GM21825 (cell line): Measurements from ENCODE around the gene ZNF484.
A peak's percentile ranks its signal among the peaks of the same experiment; 100 is the strongest.
"Not testable (repeated sequence)": the region's sequence is repeated elsewhere in the genome, so short reads cannot be mapped to it uniquely, and the experiment has no call there.

Source experiments
- ATAC-seq: cut with Tn5 transposase; IDR thresholded peaks from one replicate; pipeline ENCODE4 v1.9.1; 2021; ENCODE audit warnings: mild to moderate bottlenecking, moderate library complexity; ENCODE audit not compliant: unreplicated experiment

ZNF484 gene

GRCh38 chr9:92877531-92878430, at the start of gene ZNF484:
TSS of gene ZNF484 (minus strand) at chr9:92878038. CDS start at chr9:92875029, 3,009 bp downstream.
- peak; percentile 99 for ATAC-seq

DNA sequence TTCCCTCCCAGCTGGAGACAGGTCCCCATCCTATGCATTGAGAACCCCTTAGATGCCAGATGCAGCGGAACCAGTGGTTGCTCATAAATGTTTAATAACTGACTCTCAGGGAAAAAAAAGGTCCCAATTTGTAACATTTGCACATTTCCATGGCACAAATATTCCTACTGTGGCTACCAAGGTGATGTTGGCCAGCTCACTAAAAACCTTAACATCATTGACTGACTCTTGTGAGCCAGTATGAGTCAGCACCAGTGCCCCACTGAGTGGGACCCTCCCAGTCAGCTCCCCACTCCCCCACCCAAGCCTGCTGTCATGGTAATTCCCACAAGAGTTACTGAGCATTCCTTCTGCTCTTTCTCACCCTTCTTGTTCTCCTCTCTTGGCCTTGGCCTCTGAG, 42.6 kb upstream of the ZNF484 start:
- ATAC-seq: no peak

DNA sequence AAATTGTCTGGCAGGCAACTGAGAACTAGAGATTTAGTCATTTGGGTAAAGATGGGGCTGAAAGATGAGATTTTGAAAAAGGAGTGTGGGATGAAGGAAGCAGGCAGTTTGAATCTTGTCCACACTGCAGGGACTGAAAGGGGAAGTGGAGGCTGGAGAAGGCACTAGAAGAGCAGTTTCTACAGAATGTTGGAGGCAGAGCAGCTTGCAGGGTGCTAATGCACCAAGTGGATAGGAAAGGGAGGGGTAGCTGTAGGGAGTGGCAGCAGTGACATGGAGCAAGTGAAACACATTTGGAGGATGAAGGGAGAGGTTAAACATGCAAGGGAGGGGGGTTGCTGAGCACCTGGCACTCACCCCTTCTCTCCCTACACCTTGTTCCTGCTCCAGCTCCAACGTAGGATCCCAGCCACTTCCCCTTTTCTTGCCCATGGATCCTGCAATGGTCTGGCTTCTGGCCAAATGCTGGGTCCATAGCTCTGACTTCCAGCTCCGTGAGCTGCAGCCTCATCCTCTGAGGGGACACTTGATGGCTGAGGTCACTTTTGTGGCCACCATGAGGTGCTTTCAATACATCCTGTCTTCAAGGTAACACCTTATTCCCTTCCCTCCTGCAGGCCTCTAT, 39.5 kb upstream of the ZNF484 start:
- ATAC-seq: no peak

GRCh38 chr9:92911511-92912475, 34.0 kb upstream of the ZNF484 start:
- ATAC-seq: no peak

GRCh38 chr9:92905137-92905536, 27.3 kb upstream of the ZNF484 start:
- ATAC-seq: not testable (repeated sequence)

DNA sequence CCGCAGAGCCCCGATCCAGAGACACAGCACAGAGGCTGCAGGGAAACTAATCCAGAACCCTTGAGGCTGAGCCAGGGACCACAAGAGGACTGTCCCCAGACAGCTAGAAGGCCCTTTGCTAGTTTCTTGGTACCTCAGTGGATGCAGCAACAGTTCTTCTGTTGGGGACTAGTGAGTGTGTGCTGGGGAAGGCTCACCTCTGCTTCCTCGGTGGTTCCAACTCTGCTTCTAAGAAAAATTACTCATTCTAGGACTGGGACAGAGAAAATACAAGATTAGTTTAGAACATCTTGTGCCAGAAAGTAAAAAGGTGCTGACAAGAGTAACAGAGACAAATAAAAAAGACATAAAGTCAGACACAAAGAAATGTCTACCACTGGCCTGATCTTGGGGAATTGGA, 19.5 kb upstream of the ZNF484 start:
- no peak for ATAC-seq

DNA sequence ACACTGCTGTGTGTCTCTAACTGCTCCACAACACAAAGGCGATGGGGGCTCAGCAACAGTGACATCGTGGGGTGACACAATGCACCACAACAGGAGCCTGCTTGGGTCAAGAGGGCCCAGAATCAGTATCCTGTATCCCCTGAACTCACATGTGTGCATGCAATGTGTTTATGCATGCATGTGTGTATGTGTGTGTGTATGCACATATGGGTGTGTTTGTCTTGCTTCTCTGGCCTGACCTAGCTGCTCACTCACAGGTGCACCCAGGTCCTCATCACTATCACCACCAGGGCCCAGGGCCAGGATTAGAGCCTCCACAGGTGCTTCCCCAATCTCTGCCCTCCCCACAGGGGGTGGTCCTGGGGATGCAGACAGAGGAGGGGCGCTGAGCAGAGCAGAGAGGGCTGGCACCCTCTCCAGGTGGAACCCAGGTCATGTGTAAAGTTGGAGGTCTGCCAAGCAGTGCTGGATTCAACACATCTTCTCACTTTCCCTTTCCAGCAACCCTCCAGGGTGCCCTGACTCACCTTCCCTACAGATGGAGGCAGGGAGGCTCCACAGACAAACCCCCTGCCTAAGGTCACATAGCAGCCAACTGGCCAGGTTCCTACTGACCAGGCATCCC, 18.1 kb upstream of the ZNF484 start:
- ATAC-seq: no peak

GRCh38 chr9:92894711-92895362, 17.0 kb upstream of the ZNF484 start:
- ATAC-seq: no peak

DNA sequence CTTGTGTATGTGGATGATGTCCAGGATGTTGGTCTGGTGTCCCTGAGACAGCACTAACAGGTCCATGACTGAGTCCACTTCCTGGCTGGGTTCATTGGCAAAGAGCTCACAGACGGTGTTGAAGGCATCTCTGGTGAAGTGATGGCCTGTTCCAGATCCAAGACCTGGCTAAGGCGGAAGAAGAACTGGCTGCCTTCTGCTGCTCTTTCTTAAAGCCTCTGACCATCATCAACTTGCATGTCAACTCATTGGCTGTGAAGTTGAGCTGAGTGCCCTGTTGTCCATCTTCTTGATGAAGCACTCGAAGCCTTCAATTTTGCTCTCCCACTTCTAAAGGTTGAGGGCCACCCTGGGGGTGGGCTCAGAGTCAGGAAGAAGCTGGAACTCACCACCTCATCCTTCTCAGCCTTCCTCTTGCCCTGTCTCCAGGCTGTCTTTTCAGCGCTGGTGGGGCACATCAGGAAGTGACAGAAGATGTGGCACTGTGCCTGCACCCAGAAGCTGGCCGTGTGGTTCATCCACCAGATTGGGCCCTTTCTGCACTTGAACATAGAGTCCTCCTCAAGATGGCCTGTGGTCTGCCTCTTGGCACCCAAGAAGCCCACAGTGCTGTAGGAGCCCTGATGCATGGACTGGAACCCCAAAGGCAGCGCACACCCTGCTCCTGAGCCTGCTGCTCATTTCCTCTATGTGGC, 16.2 kb upstream of the ZNF484 start:
- ATAC-seq: not testable (repeated sequence)

DNA sequence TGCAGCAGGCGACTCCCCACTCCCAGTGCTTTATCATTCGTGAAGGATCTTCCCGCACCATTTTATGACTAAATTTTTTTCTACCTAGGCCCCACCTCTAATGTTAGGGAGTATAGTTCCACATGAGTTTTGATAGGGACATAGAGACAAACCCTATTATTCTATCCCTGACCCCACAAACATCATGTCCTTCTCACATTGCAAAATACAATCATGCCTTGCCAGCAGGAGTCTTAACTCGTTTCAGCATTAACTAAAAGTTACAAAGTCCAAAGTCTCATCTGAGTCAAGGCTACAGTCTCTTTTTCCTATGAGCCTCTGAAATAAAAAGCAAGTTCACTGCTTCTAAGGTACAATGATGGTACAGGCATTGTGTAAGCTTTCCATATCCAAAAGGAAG, 14.4 kb upstream of the ZNF484 start:
- ATAC-seq: not testable (repeated sequence)

- ATAC-seq: no peak
Observed at GRCh38 chr9:92890761-92891160, 12.9 kb upstream of the ZNF484 start.

DNA sequence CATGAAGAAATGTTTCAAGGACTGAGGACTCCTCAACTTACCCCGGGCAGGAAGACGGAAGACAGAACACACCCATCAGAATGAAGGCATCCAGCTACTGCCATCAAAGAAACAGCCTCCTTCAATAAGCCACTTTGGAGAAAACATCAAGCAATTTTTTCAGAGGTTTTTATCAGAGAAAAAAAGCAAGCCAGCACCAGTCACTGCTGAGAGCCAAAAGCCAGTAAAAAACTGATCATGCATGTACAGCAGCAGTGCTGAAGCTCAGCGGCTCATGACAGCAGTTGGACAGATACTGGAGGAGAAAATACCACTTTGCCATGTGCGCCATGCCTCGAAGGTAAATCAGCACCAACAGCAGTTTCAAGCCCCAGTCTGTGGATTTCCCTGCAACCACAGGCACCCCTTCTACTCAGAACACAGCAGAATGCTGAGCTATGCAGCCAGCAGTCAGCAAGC, 10.1 kb upstream of the ZNF484 start:
- ATAC-seq: no peak

- ATAC-seq: not testable (repeated sequence)
Observed at GRCh38 chr9:92886846-92887610, 9.2 kb upstream of the ZNF484 start.

DNA sequence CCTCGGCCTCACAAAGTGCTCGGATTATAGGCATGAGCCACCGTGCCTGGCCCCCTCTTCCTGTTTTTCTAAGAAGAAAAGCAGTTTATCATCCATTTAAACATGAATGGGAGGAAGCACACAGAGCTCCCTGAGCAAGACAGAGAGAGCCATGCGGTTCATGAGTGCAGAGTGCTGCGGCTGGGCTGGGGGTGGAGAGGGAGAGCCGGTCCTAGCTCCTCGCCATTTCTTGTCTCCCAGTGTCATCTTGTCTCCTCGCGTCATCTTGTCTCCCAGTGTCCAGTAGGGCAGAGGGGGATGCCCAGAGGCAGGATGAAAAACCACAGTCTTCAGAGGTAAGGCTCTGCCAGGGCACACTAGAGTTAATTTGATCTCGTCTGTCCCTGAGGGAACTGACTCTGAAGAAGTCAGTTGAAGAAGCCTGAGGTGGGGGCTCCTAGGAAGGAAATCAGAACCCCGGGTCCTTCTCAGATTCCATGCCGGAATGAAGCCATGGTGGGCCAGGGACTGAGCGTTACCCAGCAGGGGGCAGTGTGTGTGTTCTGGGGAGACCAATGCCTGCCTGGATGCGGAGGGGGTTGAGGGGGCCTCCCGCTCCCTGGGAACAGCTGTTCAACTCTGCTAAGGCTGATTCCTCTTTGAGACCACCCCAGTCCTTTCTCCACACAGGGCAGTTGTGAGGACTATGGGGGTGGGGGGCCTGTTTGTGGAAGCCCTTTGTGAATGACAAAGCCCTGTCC, 6.0 kb upstream of the ZNF484 start:
- not testable (repeated sequence) for ATAC-seq

DNA sequence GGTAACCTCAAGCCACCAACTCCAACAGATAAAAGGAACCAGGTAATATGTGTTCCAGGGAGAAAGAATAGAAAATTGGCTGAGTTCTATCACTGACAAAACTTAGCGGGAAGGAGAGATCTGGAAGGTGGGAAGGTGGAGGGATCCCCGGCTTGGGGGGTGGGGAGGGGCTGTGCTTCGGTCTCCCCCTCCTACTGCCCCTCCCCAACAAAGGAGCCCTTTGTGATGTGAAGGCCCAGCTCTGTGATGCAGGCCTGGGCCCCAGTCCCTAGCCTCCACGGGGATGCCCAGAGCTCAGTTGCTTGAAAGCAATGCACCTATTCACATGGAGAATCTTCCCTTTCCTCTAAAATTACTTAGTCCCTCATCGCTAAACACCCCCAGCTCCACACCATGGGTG, 4.4 kb upstream of the ZNF484 start:
- no peak for ATAC-seq

- no peak for ATAC-seq
Observed at GRCh38 chr9:92875373-92875772, 2.5 kb downstream of the ZNF484 start.

GRCh38 chr9:92870289-92870688, 7.5 kb downstream of the ZNF484 start:
- no peak for ATAC-seq

- ATAC-seq: not testable (repeated sequence)
Observed at GRCh38 chr9:92866600-92866999, 11.2 kb downstream of the ZNF484 start.
